Stimulated activated CD4-positive, alpha-beta T cell treated with anti-CD3 and anti-CD28 coated beads, Interleukin-12 subunit alpha, Interleukin-12 subunit beta, amount 100 ng/mL, for 4 hours (primary cell): ENCODE results near the gene RSBN1.
"Not testable (repeated sequence)": the region's sequence is repeated elsewhere in the genome, so short reads cannot be mapped to it uniquely, and the experiment has no call there.

Experiments used
- DNase-seq: peaks from one replicate; pipeline ENCODE4 v3.0.0-alpha.2; 2020

Gene RSBN1

GRCh38 chr1:113779542-113779941 is 32.7 kb downstream of the RSBN1 start:
- DNase-seq, result no peak

- DNase-seq, result no peak
These were observed 34.7 kb downstream of the RSBN1 start for GRCh38 chr1:113777561-113777960.

GRCh38 chr1:113770031-113770430 is 42.2 kb downstream of the RSBN1 start:
- no peak for DNase-seq

GRCh38 chr1:113769601-113769970 is 42.7 kb downstream of the RSBN1 start:
- DNase-seq, result no peak

GRCh38 chr1:113768916-113769600 is 43.2 kb downstream of the RSBN1 start:
- DNase-seq, result no peak

- DNase-seq, result no peak
These were observed 46.7 kb downstream of the RSBN1 start for GRCh38 chr1:113765306-113766230.

GRCh38 chr1:113763661-113764060 is 48.6 kb downstream of the RSBN1 start:
- no peak for DNase-seq

GRCh38 chr1:113761937-113762336 is 50.3 kb downstream of the RSBN1 start:
- no peak for DNase-seq

- DNase-seq, result no peak
These were observed 51.9 kb downstream of the RSBN1 start for GRCh38 chr1:113760102-113761080.

- peak; percentile 45 for DNase-seq
These were observed 52.8 kb downstream of the RSBN1 start, which contains the start of gene PHTF1 for GRCh38 chr1:113759333-113760101. TSS of gene PHTF1 (minus strand) at chr1:113759486. CDS start at chr1:113758703, 783 bp downstream.

GRCh38 chr1:113758631-113759332 is 53.5 kb downstream of the RSBN1 start:
- DNase-seq, result peak; percentile 48

GRCh38 chr1:113756461-113756860 is 55.8 kb downstream of the RSBN1 start:
- DNase-seq, result no peak

GRCh38 chr1:113753333-113753732 is 58.9 kb downstream of the RSBN1 start:
- not testable (repeated sequence) for DNase-seq

GRCh38 chr1:113751516-113751915 is 60.8 kb downstream of the RSBN1 start:
- DNase-seq, result no peak

- DNase-seq, result no peak
These were observed 61.2 kb downstream of the RSBN1 start for GRCh38 chr1:113751114-113751513.

- DNase-seq, result no peak
These were observed 62.9 kb downstream of the RSBN1 start for GRCh38 chr1:113749402-113749801.

GRCh38 chr1:113747376-113747775 is 64.9 kb downstream of the RSBN1 start:
- no peak for DNase-seq

GRCh38 chr1:113745425-113745824 is 66.9 kb downstream of the RSBN1 start:
- no peak for DNase-seq

- DNase-seq, result no peak
These were observed 68.2 kb downstream of the RSBN1 start for GRCh38 chr1:113744114-113744513.

- no peak for DNase-seq
These were observed 69.8 kb downstream of the RSBN1 start for GRCh38 chr1:113742515-113742914.

GRCh38 chr1:113734357-113735055 is 77.8 kb downstream of the RSBN1 start:
- no peak for DNase-seq
